Stimulated activated CD4-positive, alpha-beta T cell treated with anti-CD3 and anti-CD28 coated beads, Interleukin-2, amount 100 ng/mL, for 4 hours (primary cell): Measurements from ENCODE around the gene POLG.
"Not testable (repeated sequence)": the region's sequence is repeated elsewhere in the genome, so short reads cannot be mapped to it uniquely, and the experiment has no call there.

Experiments used
- DNase-seq: peaks from one replicate; pipeline ENCODE4 v3.0.0-alpha.2; 2020; ENCODE audit warnings: low read depth

POLG gene

DNA sequence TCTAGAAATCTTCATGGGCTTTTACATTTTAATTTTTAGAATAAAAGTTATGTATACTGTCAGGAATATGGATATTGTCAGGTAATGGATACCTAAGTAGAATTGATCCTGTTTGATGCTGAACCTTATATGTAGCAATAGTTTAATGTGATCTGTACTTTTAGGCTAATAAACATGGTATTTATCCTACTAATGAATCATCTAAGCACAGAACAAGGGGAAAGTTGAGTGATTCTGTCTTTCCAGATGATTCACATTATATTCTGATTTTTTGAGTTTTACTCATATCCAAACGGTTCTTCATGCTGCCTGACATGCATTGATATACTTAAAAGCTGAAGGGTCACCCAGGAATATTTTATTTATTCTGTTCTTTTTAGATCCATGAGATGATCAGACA lies 56.3 kb downstream of the POLG start:
- no peak for DNase-seq

DNA sequence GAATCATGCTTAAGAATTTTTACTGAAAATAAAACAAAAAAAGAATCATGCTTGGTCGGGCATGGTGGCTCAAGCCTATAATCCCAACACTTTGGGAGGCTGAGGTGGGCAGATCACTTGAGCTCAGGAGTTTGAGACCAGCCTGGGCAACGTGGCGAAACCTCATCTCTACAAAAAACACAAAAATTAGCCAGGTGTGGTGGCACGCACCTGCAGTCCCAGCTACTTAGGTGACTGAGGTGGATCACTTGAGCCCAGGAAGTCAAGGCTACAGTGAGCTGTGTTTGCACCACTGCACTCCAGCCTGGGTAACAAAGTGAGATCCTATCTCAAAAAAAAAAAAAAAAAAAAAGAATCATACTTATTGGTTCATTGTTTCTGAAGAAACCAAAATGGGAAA lies 57.3 kb downstream of the POLG start:
- DNase-seq: not testable (repeated sequence)
